K562 (cell line): ENCODE data around the gene GDF15. TPM values are rescaled to one million over a fixed set of nuclear protein-coding genes. Genes with fewer than 3 reads are reported as not detected.

Experiments
- CHD7 ChIP-seq: fragments of 200-600 bp; sonication (generic); IDR thresholded peaks from one replicate; pipeline ENCODE4 v1.6.1; 2012; ENCODE audit warnings: mild to moderate bottlenecking, low read depth, low read length, inconsistent platforms
- CTCFL ChIP-seq: IDR thresholded peaks from 2 replicates; pipeline ENCODE4 v1.6.1; 2011; ENCODE audit warnings: borderline replicate concordance, low read depth, mild to moderate bottlenecking, moderate library complexity, low read length; ENCODE audit not compliant: insufficient read depth, poor library complexity, severe bottlenecking
- HCFC1 ChIP-seq: IDR thresholded peaks from 2 replicates; pipeline ENCODE4 v1.6.1; 2012; ENCODE audit warnings: low read depth, low read length, improper control_type of control experiment
- MAFF ChIP-seq: IDR thresholded peaks from 2 replicates; pipeline ENCODE4 v1.6.1; 2012; ENCODE audit warnings: low read length, improper control_type of control experiment
- MAZ ChIP-seq, 2 experiments: fragments of 450-650 bp in 1 of 2; sonication (generic) in 1 of 2; formaldehyde crosslinking; IDR thresholded peaks in 1 of 2; conservative IDR thresholded peaks in 1 of 2; 2 replicates each; pipeline versions ENCODE4 v1.4.0 to v1.5.0; 2020; ENCODE audit warnings: mild to moderate bottlenecking in 1 of 2, missing genetic modification reagents in 1 of 2
- MTF1 ChIP-seq: fragments of 250-450 bp; sonication (Bioruptor Pico); IDR thresholded peaks from 2 replicates; pipeline ENCODE4 v1.9.0; 2021; ENCODE audit warnings: moderate library complexity, mild to moderate bottlenecking, inconsistent platforms, borderline replicate concordance
- RBBP5 ChIP-seq: fragments of 200-600 bp; sonication (generic); IDR thresholded peaks from 2 replicates; pipeline ENCODE4 v1.6.1; 2012; ENCODE audit warnings: borderline replicate concordance, mild to moderate bottlenecking, low read length, control low read depth, inconsistent platforms; ENCODE audit not compliant: insufficient read depth, poor library complexity, severe bottlenecking
- ZNF277 ChIP-seq: fragments of 250-450 bp; sonication (Bioruptor Pico); IDR thresholded peaks from 2 replicates; pipeline ENCODE4 v1.8.0; 2022; ENCODE audit warnings: inconsistent platforms, mild to moderate bottlenecking, moderate library complexity, borderline replicate concordance
- polyA plus RNA-seq, 8 experiments: library from polyadenylated mRNA; depleted of rRNA in 4 of 8; stranded (reverse) in 5 of 8; unstranded in 3 of 8; fragments of >200 nt; fragmentation: Nextera tagmentation in 2 of 8; fragmentation: Illumina TruSeq in 1 of 8; extraction: Ambion mirVana in 2 of 8; extraction: Trizol in 1 of 8; gene quantifications; 2 replicates each; pipeline versions ENCODE4 v1.2.1 to v1.2.3, GENCODE V29; 2011 to 2014; ENCODE audit warnings: inconsistent platforms in 1 of 8, missing spikeins in 1 of 8
- total RNA-seq, 7 experiments: library from RNA; depleted of rRNA in 6 of 7; stranded (reverse); fragments of >200 nt in 6 of 7; fragmentation: Illumina TruSeq in 2 of 7; extraction: Trizol in 2 of 7; gene quantifications; 2 replicates each; pipeline versions ENCODE4 v1.2.1 to v1.2.3, GENCODE V29; 2011 to 2021; ENCODE audit warnings: low replicate concordance in 1 of 7
- TF ChIP-seq, protein P1 (sequence below): sonication (generic); formaldehyde crosslinking; IDR thresholded peaks from 2 replicates; pipeline ENCODE4 v1.8.0; 2022; ENCODE audit warnings: missing genetic modification reagents, mild to moderate bottlenecking, borderline replicate concordance

Gene GDF15
- total and polyA plus RNA-seq, 9 of the 15 experiments (the other 6 are each of a cell fraction or from before 2014, with no cell fraction given): 2.3 to 82.4 (median 12.5) TPM

GRCh38 chr19:18373407-18373891, 12.5 kb upstream of the GDF15 start (continued):
- no peak for TF ChIP-seq RBBP5
- no peak for TF ChIP-seq MAZ (CRISPR knock-in tag; conservative IDR thresholded peaks at IDR 0.05 in 1 of 2, IDR thresholded peaks at IDR 0.05 in 1 of 2)
- no peak for TF ChIP-seq CHD7
- no peak for TF ChIP-seq HCFC1
- no peak for TF ChIP-seq MAFF
- no peak for TF ChIP-seq MTF1 (CRISPR knock-in tag)
- TF ChIP-seq, protein P1, sequence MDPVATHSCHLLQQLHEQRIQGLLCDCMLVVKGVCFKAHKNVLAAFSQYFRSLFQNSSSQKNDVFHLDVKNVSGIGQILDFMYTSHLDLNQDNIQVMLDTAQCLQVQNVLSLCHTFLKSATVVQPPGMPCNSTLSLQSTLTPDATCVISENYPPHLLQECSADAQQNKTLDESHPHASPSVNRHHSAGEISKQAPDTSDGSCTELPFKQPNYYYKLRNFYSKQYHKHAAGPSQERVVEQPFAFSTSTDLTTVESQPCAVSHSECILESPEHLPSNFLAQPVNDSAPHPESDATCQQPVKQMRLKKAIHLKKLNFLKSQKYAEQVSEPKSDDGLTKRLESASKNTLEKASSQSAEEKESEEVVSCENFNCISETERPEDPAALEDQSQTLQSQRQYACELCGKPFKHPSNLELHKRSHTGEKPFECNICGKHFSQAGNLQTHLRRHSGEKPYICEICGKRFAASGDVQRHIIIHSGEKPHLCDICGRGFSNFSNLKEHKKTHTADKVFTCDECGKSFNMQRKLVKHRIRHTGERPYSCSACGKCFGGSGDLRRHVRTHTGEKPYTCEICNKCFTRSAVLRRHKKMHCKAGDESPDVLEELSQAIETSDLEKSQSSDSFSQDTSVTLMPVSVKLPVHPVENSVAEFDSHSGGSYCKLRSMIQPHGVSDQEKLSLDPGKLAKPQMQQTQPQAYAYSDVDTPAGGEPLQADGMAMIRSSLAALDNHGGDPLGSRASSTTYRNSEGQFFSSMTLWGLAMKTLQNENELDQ: no peak
- no peak for TF ChIP-seq CTCFL
- TF ChIP-seq ZNF277: no peak
